HepG2 (cell line): ENCODE data around the gene SNX18. TPM values are rescaled to one million over a fixed set of nuclear protein-coding genes. Genes with fewer than 3 reads are reported as not detected.

ENCODE experiments used
- ATAC-seq: fragments of 200-7000 bp; cut with Tn5 transposase; 3 replicates; pipeline ENCODE4 v1.9.1; 2020; ENCODE audit warnings: mild to moderate bottlenecking, moderate library complexity
- BruUV-seq: library from RNA; stranded (reverse); fragments of 400-500 nt; replicated peaks from 2 replicates; lab custom pipeline; 2021; lab: Mats Ljungman, UMichigan
- CTCF ChIA-PET: fragments of 300-600 bp; formaldehyde crosslinking; extraction: SDS; loops from one replicate; lab custom pipeline; 2021; ENCODE audit warnings: low total read pairs, inconsistent platforms, low intra/inter-chr PET ratio; lab: Yijun Ruan, JAX
- POLR2A ChIA-PET: fragments of 350-600 bp; sonication (Branson Sonifier 250); formaldehyde crosslinking; loops from one replicate; lab custom pipeline; 2020; ENCODE audit warnings: antibody characterized with exemption, inconsistent platforms; lab: Yijun Ruan, JAX
- DNase-seq: peaks from one replicate; pipeline ENCODE4 v3.0.0-alpha.2; 2015; ENCODE audit warnings: low spot score
- FAIRE-seq: peaks from 3 replicates; lab custom pipeline; 2011; peaks lifted over from hg19 to GRCh38; lab: Jason Lieb, UNC
- H2AFZ ChIP-seq: one replicate; pipeline ENCODE4 v1.6.1; 2011; ENCODE audit warnings: low read length, inconsistent platforms
- H3K27ac ChIP-seq: fragments of 300-600 bp; 3 replicates; pipeline ENCODE4 v1.8.0; 2011; ENCODE audit warnings: mixed run types, mild to moderate bottlenecking, mixed read lengths, low read length, inconsistent platforms; ENCODE audit not compliant: insufficient read depth; ENCODE audit errors: extremely low read length
- H3K27me3 ChIP-seq, 2 experiments: fragments of 200-600 bp in 1 of 2; 2 replicates in 1 of 2; 3 replicates in 1 of 2; pipeline versions ENCODE4 v1.6.0 to v1.8.0; 2011; ENCODE audit warnings: low read length in 2 of 2, mild to moderate bottlenecking in 2 of 2, moderate library complexity in 2 of 2, inconsistent platforms in 1 of 2; ENCODE audit not compliant: insufficient read depth in 2 of 2, control insufficient read depth in 1 of 2
- H3K36me3 ChIP-seq, 2 experiments: fragments of 200-600 bp in 1 of 2; replicated peaks in 1 of 2; 2 replicates in 1 of 2; 3 replicates in 1 of 2; pipeline versions ENCODE4 v1.5.1 to v1.8.0; 2011; ENCODE audit warnings: low read length in 2 of 2, inconsistent platforms in 1 of 2; ENCODE audit not compliant: insufficient read depth in 2 of 2, control insufficient read depth in 1 of 2
- H3K4me1 ChIP-seq: 2 replicates; pipeline ENCODE4 v1.5.1; 2012; ENCODE audit warnings: low read length, inconsistent platforms; ENCODE audit not compliant: insufficient read depth
- H3K4me2 ChIP-seq: 2 replicates; pipeline ENCODE4 v1.6.0; 2011; ENCODE audit warnings: low read depth, low read length, inconsistent platforms
- H3K4me3 ChIP-seq, 3 experiments: fragments of 200-600 bp in 1 of 3; sonication (generic), shearing (Covaris generic) in 1 of 3; replicated peaks in 1 of 3; 2 replicates each; pipeline ENCODE4 v1.5.1; 2011 to 2016; ENCODE audit warnings: low read length in 3 of 3, inconsistent platforms in 2 of 3, low read depth in 2 of 3, mild to moderate bottlenecking in 2 of 3, control low read depth in 1 of 3, mixed read lengths in 1 of 3; ENCODE audit not compliant: insufficient read depth in 1 of 3
- H3K79me2 ChIP-seq: one replicate; pipeline ENCODE4 v1.6.1; 2011; ENCODE audit warnings: low read length, inconsistent platforms; ENCODE audit not compliant: insufficient read depth
- H3K9ac ChIP-seq: 2 replicates; pipeline ENCODE4 v1.6.0; 2011; ENCODE audit warnings: mild to moderate bottlenecking, low read depth, low read length, inconsistent platforms; ENCODE audit not compliant: insufficient read depth
- H3K9me3 ChIP-seq: 2 replicates; pipeline ENCODE4 v1.5.1; 2012; ENCODE audit warnings: mild to moderate bottlenecking, low read length
- H4K20me1 ChIP-seq: 2 replicates; pipeline ENCODE4 v1.6.0; 2011; ENCODE audit warnings: inconsistent platforms, mild to moderate bottlenecking, low read length, moderate library complexity; ENCODE audit not compliant: insufficient read depth
- AKAP8 ChIP-seq: sonication (generic); formaldehyde crosslinking; IDR thresholded peaks from 2 replicates; pipeline ENCODE4 v1.5.1; 2020; ENCODE audit warnings: mild to moderate bottlenecking, missing genetic modification reagents
- ARID5B ChIP-seq: IDR thresholded peaks from 2 replicates; pipeline ENCODE4 v1.4.0; 2020; ENCODE audit warnings: mild to moderate bottlenecking, missing genetic modification reagents
- HNRNPUL1 ChIP-seq: fragments of 200-400 bp; formaldehyde crosslinking; IDR thresholded peaks from 2 replicates; pipeline ENCODE4 v1.6.1; 2017; ENCODE audit warnings: low read depth, mild to moderate bottlenecking, low read length, moderate library complexity
- ISL2 ChIP-seq: sonication (generic); formaldehyde crosslinking; IDR thresholded peaks from 2 replicates; pipeline ENCODE4 v1.5.0; 2020; ENCODE audit warnings: missing genetic modification reagents
- REXO4 ChIP-seq: sonication (generic); formaldehyde crosslinking; IDR thresholded peaks from 2 replicates; pipeline ENCODE4 v1.8.0; 2022; ENCODE audit warnings: missing genetic modification reagents, mild to moderate bottlenecking, borderline replicate concordance
- SMAD1 ChIP-seq: sonication (generic); formaldehyde crosslinking; IDR thresholded peaks from 2 replicates; pipeline ENCODE4 v1.4.0; 2020; ENCODE audit warnings: missing genetic modification reagents, low read depth, mild to moderate bottlenecking, borderline replicate concordance
- TCF7 ChIP-seq: sonication (generic); IDR thresholded peaks from 2 replicates; pipeline ENCODE4 v1.6.1; 2016; ENCODE audit warnings: antibody characterized with exemption, low read depth
- TFDP1 ChIP-seq: IDR thresholded peaks from 2 replicates; pipeline ENCODE4 v1.6.1; 2016; ENCODE audit warnings: missing compliant biosample characterization, missing genetic modification reagents, borderline replicate concordance
- YY1 ChIP-seq: IDR thresholded peaks from 2 replicates; pipeline ENCODE4 v1.6.1; 2011; ENCODE audit warnings: low read length, low read depth, moderate library complexity, mild to moderate bottlenecking; ENCODE audit not compliant: insufficient read depth, insufficient replicate concordance
- WGBS: methylation state at CpG from one replicate; pipeline ENCODE4 v1.1.6; 2017; ENCODE audit warnings: low lambda C conversion rate; 5-methylcytosine and 5-hydroxymethylcytosine counted together
- in situ Hi-C: cut with HindIII; loops from 2 replicates; pipeline ENCODE4 v1.10.0; 2017; ENCODE audit warnings: low pct_unique_long_range_greater_than_20kb; ENCODE audit not compliant: extremely low pct_ligation_motif_present
- intact Hi-C: fragments of 100-400 bp; cut with micrococcal nuclease; formaldehyde crosslinking; loops from one replicate; pipeline ENCODE4 v1.10.0; 2022; ENCODE audit not compliant: unreplicated experiment
- polyA plus RNA-seq, 8 experiments: library from polyadenylated mRNA; depleted of rRNA in 3 of 8; stranded (reverse) in 7 of 8; unstranded in 1 of 8; fragments of >200 nt; fragmentation: Illumina TruSeq in 4 of 8; extraction: Trizol in 4 of 8; gene quantifications; 2 replicates each; pipeline versions ENCODE4 v1.2.1 to v1.2.3, GENCODE V29; 2011 to 2016; ENCODE audit warnings: low read depth in 4 of 8, missing spikeins in 1 of 8, mixed read lengths in 1 of 8; ENCODE audit not compliant: insufficient read depth in 1 of 8
- total RNA-seq, 5 experiments: library from RNA; depleted of rRNA; stranded (reverse); fragments of >200 nt; fragmentation: Illumina TruSeq; extraction: Trizol; gene quantifications; 2 replicates each; pipeline ENCODE4 v1.2.3, GENCODE V29; 2016; ENCODE audit warnings: low read depth in 1 of 5
- TF ChIP-seq, protein P1 (sequence below), 2 experiments: sonication (generic) in 1 of 2; formaldehyde crosslinking in 1 of 2; IDR thresholded peaks; 2 replicates each; pipeline versions ENCODE4 v1.6.1 to v1.9.0; 2014 to 2022; ENCODE audit warnings: antibody characterized with exemption in 1 of 2, borderline replicate concordance in 1 of 2, inconsistent platforms in 1 of 2, low read depth in 1 of 2, missing genetic modification reagents in 1 of 2

Gene SNX18
- total and polyA plus RNA-seq, 2 of the 13 experiments (the other 11 are each of a cell fraction or from before 2014, with no cell fraction given), result 2.3 to 6.2 TPM

- Histone ChIP-seq H3K9me3 (no peaks in the 10 kb centered on the region), H3K4me1 (peaks cover 41% of the 10 kb centered on the region), H4K20me1 (0 out of 2 replicates have a peak, but pooled peaks cover 5% of the 10 kb centered on the region), H3K9ac (peak overlapping the region; percentile 89), H3K4me3 (peak overlapping the region; percentile 60 to 84 (median 82); a peak in 5 of 6 replicates), H3K79me2 (peaks cover 19% of the 10 kb centered on the region), H3K27me3 (no peaks in the 10 kb centered on the region), H3K36me3 (no peaks in the 10 kb centered on the region), H3K27ac (peak overlapping the region; percentile 66), H3K4me2 (peak overlapping the region; percentile 82), H2AFZ (no peak overlapping the region)
- 80% methylated on average over 11 of the region's 79 CpGs for WGBS
- no peak for FAIRE-seq
- CTCF ChIA-PET, result interaction anchor here (2.0 to 2.2 kb wide), 2 partner anchors 327 to 349 kb away, joined by 13 to 25 read pairs; no protein-coding TSS in a partner anchor
- intact Hi-C loops (loop anchor here (10.0 kb wide), 1 partner anchor 627 kb away; no protein-coding TSS in a partner anchor), in situ Hi-C loops (loop anchor here (5.0 to 25.0 kb wide), 2 partner anchors 334 to 644 kb away; partner anchors contain the start of genes CDC20B and GPX8)
- DNase-seq, result no peak
- ATAC-seq, result peak; percentile 79
- POLR2A ChIA-PET, result interaction anchor here (1.3 kb wide), 1 partner anchor 9 kb away, joined by 3 read pairs; no protein-coding TSS in a partner anchor
- no TSS peak for BruUV-seq
- TF ChIP-seq ARID5B (CRISPR knock-in tag) (no peak), AKAP8 (no peak), YY1 (no peak), SMAD1 (CRISPR knock-in tag) (peak; percentile 50; the same call in 1 of the 2 replicates), ISL2 (CRISPR knock-in tag) (no peak), REXO4 (no peak), HNRNPUL1 (no peak), TFDP1 (CRISPR knock-in tag) (no peak), TCF7 (no peak)
- TF ChIP-seq, protein P1, sequence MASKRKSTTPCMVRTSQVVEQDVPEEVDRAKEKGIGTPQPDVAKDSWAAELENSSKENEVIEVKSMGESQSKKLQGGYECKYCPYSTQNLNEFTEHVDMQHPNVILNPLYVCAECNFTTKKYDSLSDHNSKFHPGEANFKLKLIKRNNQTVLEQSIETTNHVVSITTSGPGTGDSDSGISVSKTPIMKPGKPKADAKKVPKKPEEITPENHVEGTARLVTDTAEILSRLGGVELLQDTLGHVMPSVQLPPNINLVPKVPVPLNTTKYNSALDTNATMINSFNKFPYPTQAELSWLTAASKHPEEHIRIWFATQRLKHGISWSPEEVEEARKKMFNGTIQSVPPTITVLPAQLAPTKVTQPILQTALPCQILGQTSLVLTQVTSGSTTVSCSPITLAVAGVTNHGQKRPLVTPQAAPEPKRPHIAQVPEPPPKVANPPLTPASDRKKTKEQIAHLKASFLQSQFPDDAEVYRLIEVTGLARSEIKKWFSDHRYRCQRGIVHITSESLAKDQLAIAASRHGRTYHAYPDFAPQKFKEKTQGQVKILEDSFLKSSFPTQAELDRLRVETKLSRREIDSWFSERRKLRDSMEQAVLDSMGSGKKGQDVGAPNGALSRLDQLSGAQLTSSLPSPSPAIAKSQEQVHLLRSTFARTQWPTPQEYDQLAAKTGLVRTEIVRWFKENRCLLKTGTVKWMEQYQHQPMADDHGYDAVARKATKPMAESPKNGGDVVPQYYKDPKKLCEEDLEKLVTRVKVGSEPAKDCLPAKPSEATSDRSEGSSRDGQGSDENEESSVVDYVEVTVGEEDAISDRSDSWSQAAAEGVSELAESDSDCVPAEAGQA (IDR thresholded peaks at IDR 0.05; ENCODE audit: low read depth), result no peak
- TF ChIP-seq, protein P1 (CRISPR knock-in tag; IDR thresholded peaks at IDR 0.05; ENCODE audit: borderline replicate concordance), result no peak
Observed at GRCh38 chr5:54518146-54518817, 723 bp downstream of the SNX18 start.
